ENCODE data around the gene CTU2.

The CTU2 gene

DNA sequence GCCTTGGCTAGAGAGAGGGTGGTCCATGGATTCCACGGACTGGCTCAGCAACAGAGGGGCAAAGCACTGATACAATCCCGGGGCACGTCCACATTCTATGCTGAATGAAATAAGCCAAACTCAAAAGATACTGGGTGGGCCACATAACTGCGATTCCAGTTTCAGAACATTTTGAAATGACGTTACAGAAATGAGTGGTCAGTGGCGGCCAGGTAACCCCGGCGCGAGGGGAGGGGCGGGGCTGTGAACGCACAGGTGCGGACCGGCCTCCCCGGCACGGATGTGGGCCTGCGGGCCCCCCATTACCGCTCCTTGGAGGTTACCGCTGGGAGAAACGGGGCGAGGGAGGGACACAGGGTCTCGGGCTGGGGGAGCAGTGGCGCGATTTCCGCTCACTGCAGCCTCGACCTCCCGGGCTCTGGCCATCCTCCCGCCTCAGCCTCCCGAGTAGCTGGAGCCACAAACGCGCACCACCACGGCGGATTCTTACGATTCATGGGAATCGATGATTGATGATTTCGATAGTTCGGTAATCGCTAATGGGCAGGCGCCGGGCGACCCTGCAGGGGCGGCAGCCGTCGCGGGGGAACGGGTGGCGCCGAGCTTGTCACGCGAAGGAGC is 44.0 kb upstream of the CTU2 start:
- Histone ChIP-seq H3K27ac (ENCODE audit: poor library complexity, severe bottlenecking) (peak overlapping the region; percentile 79), H3K4me3 (ENCODE audit: severe bottlenecking) (peak overlapping the region; percentile 92), H3K27me3 (ENCODE audit: insufficient read depth, poor library complexity, severe bottlenecking) (no peaks in the 10 kb centered on the region), H3K9me3 (ENCODE audit: severe bottlenecking) (no peaks in the 10 kb centered on the region), H3K4me1 (ENCODE audit: insufficient read depth, poor library complexity, severe bottlenecking) (peaks cover 7% of the 10 kb centered on the region), H3K36me3 (ENCODE audit: low read depth) (peaks cover 47% of the 10 kb centered on the region)
- no peak for DNase-seq (ENCODE audit: low spot score)
- TF ChIP-seq, protein P1, sequence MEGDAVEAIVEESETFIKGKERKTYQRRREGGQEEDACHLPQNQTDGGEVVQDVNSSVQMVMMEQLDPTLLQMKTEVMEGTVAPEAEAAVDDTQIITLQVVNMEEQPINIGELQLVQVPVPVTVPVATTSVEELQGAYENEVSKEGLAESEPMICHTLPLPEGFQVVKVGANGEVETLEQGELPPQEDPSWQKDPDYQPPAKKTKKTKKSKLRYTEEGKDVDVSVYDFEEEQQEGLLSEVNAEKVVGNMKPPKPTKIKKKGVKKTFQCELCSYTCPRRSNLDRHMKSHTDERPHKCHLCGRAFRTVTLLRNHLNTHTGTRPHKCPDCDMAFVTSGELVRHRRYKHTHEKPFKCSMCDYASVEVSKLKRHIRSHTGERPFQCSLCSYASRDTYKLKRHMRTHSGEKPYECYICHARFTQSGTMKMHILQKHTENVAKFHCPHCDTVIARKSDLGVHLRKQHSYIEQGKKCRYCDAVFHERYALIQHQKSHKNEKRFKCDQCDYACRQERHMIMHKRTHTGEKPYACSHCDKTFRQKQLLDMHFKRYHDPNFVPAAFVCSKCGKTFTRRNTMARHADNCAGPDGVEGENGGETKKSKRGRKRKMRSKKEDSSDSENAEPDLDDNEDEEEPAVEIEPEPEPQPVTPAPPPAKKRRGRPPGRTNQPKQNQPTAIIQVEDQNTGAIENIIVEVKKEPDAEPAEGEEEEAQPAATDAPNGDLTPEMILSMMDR (IDR thresholded peaks at IDR 0.05; ENCODE audit: poor library complexity, severe bottlenecking), result no peak
- ATAC-seq (ENCODE audit: low read depth), result no peak

GRCh38 chr16:88662843-88663606 is 43.3 kb upstream of the CTU2 start, which contains the start of gene MVD:
TSS of gene MVD (minus strand) at chr16:88663091. CDS start at chr16:88663080, 11 bp downstream.
- H3K27ac ChIP-seq (ENCODE audit: poor library complexity, severe bottlenecking), result peak within 1 kb of the TSS; percentile 79
- H3K4me3 ChIP-seq (ENCODE audit: severe bottlenecking), result peak within 1 kb of the TSS; percentile 92
- TF ChIP-seq, protein P1 (IDR thresholded peaks at IDR 0.05; ENCODE audit: poor library complexity, severe bottlenecking), result no peak
- peaks cover 40% of the 10 kb centered on the region for H3K36me3 ChIP-seq (ENCODE audit: low read depth)
- no peaks in the 10 kb centered on the region for H3K9me3 ChIP-seq (ENCODE audit: severe bottlenecking)
- peaks cover 7% of the 10 kb centered on the region for H3K4me1 ChIP-seq (ENCODE audit: insufficient read depth, poor library complexity, severe bottlenecking)
- peak; percentile 98 for DNase-seq (ENCODE audit: low spot score)
- peak; percentile 98 for ATAC-seq (ENCODE audit: low read depth)
- no peaks in the 10 kb centered on the region for H3K27me3 ChIP-seq (ENCODE audit: insufficient read depth, poor library complexity, severe bottlenecking)

- TF ChIP-seq, protein P1 (IDR thresholded peaks at IDR 0.05; ENCODE audit: poor library complexity, severe bottlenecking), result no peak
- Histone ChIP-seq H3K27me3 (ENCODE audit: insufficient read depth, poor library complexity, severe bottlenecking) (no peaks in the 10 kb centered on the region), H3K4me3 (ENCODE audit: severe bottlenecking) (no peak overlapping the region), H3K36me3 (ENCODE audit: low read depth) (peaks cover 28% of the 10 kb centered on the region), H3K9me3 (ENCODE audit: severe bottlenecking) (no peaks in the 10 kb centered on the region), H3K4me1 (ENCODE audit: insufficient read depth, poor library complexity, severe bottlenecking) (peaks cover 7% of the 10 kb centered on the region), H3K27ac (ENCODE audit: poor library complexity, severe bottlenecking) (no peak overlapping the region)
- no peak for ATAC-seq (ENCODE audit: low read depth)
- DNase-seq (ENCODE audit: low spot score), result no peak
Measured at GRCh38 chr16:88665148-88665547, 41.2 kb upstream of the CTU2 start.

DNA sequence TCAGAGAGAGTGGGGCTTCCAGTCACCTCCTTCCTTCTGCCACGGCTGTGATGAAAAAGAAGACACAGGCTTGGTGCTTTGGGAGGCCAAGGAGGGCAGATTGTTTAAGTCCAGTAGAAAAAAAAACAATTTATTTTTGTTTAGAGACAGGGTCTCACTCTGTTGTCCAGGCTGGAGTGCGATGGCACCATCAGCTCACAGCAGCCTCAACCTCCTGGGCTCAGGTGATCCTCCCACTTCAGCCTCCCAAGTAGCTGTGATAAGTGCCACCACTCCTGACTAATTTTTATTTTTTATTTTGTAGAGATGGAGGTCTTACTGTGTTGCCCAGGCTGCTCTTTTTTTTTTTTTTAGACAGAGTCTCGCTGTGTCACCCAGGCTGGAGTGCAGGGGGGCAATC is 40.7 kb upstream of the CTU2 start:
- ATAC-seq (ENCODE audit: low read depth) (no peak), DNase-seq (ENCODE audit: low spot score) (no peak)
- H3K9me3 ChIP-seq (ENCODE audit: severe bottlenecking), result no peaks in the 10 kb centered on the region
- H3K36me3 ChIP-seq (ENCODE audit: low read depth), result peaks cover 25% of the 10 kb centered on the region
- H3K27ac ChIP-seq (ENCODE audit: poor library complexity, severe bottlenecking), result no peak overlapping the region
- TF ChIP-seq, protein P1 (IDR thresholded peaks at IDR 0.05; ENCODE audit: poor library complexity, severe bottlenecking), result no peak
- H3K27me3 ChIP-seq (ENCODE audit: insufficient read depth, poor library complexity, severe bottlenecking), result no peaks in the 10 kb centered on the region
- no peak overlapping the region for H3K4me3 ChIP-seq (ENCODE audit: severe bottlenecking)
- H3K4me1 ChIP-seq (ENCODE audit: insufficient read depth, poor library complexity, severe bottlenecking), result peaks cover 7% of the 10 kb centered on the region

All from RWPE2 (cell line).